Esophagus squamous epithelium (tissue), 4 donors: Measurements from ENCODE around the gene GMDS.

ENCODE experiments used
- CTCF ChIP-seq, 6 experiments: fragments of 450-650 bp in 4 of 6; fragments of 200-600 bp in 2 of 6; sonication (generic) in 2 of 6; IDR thresholded peaks; one replicate each; pipeline ENCODE4 v1.5.1; 2016 to 2019; ENCODE audit warnings: antibody characterized with exemption in 6 of 6, mild to moderate bottlenecking in 4 of 6, moderate library complexity in 4 of 6
- POLR2A ChIP-seq, 4 donors: fragments of 450-650 bp; IDR thresholded peaks; one replicate each; pipeline ENCODE4 v1.6.1; 2017; ENCODE audit warnings: antibody characterized with exemption in 4 of 4, mild to moderate bottlenecking in 4 of 4, moderate library complexity in 3 of 4

DNA sequence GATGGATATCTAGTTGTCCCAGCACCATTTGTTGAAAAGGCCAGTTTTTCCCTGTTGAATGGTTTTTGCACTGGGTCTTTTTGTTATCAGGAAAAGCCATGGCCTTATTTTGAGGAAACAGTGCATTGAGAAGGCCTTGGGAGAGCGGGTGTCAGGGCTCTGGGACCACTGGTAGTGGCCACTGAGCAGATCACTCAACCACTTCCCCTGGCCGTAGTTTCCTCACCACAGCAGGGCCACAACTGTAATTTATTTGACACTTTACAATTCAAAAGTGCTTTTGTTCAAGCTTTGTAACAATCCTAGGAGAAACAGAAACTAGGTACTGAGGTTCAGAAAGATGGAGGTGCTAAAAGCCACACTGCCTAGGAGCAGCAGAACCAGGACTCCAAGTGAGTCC is 281.8 kb downstream of the GMDS start:
- TF ChIP-seq CTCF (IDR thresholded peaks at IDR 0.05) (no peak), POLR2A (IDR thresholded peaks at IDR 0.05) (no peak)
